HG03066 (cell line): Measurements from ENCODE around the gene FHIT.

Experiments used
- ATAC-seq: cut with Tn5 transposase; IDR thresholded peaks from one replicate; pipeline ENCODE4 v1.9.1; 2021; ENCODE audit warnings: low read depth; ENCODE audit not compliant: unreplicated experiment

Gene FHIT

DNA sequence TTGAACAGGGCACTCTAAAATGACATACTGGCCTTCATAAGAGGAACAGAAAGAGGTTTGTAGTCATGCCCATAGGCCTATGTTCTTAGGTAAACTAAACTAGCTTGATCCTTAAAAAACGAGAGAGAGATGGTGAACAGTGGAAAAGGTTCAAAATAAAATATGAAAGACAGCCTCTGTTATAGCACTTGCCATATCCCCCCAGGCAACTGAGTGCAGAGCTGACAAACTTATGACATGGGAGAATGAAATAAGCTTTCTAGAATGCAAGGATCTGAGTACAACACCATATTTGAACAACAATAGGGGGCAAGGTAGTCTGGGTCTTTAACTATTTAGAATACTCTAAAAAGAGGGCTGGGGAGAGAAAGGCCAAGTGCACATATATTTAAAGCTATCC, 1500.9 kb downstream of the FHIT start:
- no peak for ATAC-seq

DNA sequence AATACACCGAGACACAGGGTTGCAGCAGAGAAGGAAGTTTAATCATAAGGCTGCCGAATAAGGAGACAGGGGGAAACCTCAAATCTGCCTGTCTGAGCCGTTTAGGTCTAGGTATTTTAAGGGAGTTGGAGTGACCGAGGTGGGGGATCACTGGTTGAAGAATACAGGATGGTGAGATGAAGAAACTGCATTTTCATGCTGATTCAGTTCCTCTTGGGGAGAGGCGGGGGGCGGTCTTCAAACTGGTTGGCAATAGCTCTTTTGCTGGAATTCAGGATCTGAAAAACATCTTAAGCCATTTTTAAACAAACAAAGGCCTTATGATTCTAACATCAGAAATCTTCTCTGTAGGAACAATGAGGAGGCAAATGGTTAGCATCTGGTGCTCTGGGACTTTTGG, 1502.0 kb downstream of the FHIT start:
- ATAC-seq = no peak

GRCh38 chr3:59746585-59746984, 1504.7 kb downstream of the FHIT start:
- ATAC-seq = no peak

DNA sequence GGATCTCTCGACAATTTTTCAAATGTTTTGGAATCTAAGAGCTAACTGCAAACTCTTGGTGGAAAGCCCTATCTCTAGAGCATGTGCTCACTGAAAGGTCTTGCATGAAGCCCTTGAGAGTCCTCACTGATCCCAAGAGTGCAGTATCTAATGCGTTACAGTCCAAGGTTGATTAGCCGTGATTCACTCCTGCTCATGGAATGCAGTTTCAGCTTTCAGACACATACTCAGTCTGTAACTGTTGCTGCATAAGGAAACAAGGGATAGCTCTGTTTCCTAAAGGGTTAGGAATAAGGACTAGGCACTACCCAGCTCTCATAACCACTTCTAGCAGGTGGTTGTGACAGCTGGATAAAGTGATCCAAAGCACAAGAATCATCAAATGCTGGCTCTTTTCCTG, 1514.0 kb downstream of the FHIT start:
- ATAC-seq = no peak

DNA sequence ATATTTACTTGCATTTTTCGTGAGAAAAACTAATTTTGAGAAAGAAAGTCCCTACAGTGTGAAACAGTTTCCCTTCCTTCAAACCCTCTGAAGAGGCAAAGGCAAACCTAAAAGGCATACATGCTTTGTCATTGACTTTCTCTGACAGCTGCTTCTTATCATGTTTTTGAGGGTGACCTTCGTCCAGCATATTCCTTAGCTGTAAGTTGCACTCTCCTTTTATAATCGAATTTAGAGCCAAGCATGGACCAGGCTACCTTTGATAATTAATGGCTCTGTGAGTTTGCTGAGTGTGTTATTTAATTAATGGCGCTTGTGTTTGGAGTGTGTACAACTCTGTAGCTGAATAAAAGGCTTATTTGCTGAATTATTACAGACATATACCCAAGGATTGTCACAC, 1517.2 kb downstream of the FHIT start:
- ATAC-seq = no peak

DNA sequence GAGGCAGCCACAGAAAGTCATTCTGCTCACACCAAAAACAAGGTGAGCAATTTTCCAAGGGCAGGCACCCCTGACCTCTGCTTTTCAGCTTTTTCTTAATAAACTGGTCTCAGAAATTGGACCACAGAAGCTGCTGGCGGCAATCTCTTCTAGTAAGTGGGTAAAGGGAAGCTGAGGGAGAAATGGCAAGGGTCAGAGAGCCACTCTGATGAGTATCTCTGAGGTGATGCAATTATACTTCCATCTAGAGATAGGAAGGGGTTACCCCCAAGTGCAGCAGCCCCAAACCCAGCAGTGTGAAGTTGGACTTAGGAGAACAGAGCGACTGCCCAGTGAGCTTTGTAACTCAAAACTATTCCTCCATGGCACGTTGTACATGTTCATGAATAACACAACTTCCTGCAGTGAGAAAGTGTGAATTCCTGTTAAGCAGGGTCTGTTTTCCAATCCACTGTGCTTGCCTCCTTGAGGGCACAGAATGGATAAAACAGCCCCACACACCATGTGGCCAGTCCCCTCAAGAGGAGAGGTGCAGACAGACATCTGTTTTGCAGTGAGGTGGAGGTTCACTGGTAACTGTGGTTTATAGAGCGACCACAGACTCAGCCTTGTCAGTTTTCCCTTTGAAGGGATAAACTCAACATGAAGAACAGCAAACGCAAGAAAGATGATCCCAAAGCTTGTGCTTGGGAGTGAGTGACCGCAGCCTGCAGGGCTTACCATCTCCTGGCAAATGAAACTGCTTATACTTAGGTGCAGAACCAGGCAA, 1518.0 kb downstream of the FHIT start:
- ATAC-seq = no peak

DNA sequence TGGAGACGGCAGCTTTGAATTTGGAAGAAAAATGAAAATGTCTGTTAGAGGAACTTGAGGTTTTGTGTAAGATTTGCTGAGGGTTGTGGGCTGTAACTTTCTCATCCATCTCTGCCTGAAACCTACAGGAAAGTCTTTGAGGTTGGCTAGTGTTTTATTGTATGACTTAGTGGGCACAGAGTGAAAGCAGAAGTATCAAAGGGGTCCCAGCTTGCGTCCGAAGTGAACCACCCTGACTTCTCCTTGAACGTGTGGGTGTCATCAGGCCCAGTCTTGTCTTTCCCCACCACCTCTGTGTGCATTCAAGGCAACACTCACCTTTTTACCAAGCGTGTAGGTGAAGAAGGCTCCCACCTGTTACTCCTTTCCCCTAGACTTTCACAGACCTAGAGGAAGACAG, 1519.3 kb downstream of the FHIT start:
- ATAC-seq = peak; percentile 53

GRCh38 chr3:59730591-59730990, 1520.7 kb downstream of the FHIT start:
- ATAC-seq = no peak

GRCh38 chr3:59728587-59728908, 1522.7 kb downstream of the FHIT start:
- ATAC-seq = no peak

- ATAC-seq = no peak
These were observed 1523.2 kb downstream of the FHIT start for GRCh38 chr3:59727902-59728586.

GRCh38 chr3:59726279-59726678, 1525.0 kb downstream of the FHIT start:
- no peak for ATAC-seq

GRCh38 chr3:59717679-59718205, 1533.5 kb downstream of the FHIT start:
- no peak for ATAC-seq

DNA sequence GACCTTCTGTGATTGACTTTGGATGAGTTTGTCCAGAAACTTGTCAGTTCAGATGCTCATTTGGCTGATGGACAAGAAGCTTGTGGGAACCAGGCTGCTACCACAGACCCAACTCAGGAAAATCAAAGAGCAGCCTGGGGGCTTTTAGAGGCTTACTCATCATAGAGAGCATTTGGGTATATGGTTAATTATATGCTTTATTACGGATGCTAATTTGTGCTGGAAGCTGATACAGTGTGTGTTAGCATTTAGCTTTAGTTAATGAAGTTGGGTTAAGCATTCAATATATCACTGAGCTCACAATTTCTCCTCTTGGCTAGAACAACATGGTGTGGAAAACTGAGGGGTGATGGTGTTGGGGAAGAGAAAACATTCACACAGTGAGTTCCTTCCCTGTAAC, 1537.2 kb downstream of the FHIT start:
- ATAC-seq = no peak

DNA sequence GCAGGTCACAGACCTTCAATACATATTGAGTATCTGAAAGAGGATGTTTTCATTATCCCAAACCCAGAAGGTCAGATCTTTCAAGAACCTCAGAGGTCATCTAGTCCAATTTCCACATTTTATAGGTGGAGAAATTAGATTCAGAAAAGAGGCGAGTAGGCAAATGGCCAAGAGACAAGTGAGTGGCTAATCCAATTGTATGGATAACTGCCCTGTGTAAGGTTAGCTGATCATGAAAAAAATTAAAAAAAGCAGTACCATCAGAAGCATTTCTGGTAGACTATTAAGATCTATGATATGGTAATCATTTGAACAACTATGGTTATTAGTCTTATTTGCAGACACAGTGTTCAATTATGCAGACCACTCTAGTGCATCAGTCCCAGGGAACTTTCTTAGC, 1540.7 kb downstream of the FHIT start:
- no peak for ATAC-seq

- no peak for ATAC-seq
These were observed 1541.3 kb downstream of the FHIT start for GRCh38 chr3:59709702-59710553.

DNA sequence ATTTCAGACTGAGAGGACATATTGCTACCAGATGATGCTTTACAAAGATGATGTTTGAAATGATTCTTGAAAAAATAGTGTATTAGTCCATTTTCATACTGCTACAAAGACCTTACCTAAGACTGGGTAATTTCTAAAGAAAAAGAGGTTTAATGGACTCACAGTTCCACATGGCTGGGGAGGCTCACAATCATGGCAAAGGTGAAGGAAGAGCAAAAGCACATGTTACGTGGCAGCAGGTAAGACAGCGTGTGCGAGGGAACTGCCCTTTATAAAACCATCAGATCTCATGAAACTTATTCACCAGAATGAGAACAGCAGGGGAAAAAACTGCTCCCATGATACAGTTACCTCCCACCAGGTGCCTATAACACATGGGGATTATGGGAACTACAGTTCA, 1543.0 kb downstream of the FHIT start:
- no peak for ATAC-seq

DNA sequence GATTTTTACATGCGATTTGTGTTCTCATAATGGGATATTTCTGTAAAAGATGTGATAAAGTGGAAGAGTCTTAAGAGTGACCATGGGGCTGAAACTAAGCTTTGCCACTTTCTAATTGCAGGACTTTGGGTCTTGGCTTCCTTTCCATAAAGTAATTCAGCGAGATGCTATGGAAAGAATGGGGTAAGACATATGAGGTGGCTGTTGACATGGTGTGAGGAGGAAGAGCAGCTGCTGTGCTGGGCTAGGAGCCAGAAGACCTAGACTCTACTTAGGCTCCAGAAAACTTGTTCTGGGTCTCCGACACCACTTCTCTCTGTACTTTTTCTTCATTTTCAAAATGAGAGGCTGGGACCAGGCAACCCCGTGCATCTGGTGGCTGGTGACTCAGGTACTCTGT, 1547.0 kb downstream of the FHIT start:
- ATAC-seq = no peak

DNA sequence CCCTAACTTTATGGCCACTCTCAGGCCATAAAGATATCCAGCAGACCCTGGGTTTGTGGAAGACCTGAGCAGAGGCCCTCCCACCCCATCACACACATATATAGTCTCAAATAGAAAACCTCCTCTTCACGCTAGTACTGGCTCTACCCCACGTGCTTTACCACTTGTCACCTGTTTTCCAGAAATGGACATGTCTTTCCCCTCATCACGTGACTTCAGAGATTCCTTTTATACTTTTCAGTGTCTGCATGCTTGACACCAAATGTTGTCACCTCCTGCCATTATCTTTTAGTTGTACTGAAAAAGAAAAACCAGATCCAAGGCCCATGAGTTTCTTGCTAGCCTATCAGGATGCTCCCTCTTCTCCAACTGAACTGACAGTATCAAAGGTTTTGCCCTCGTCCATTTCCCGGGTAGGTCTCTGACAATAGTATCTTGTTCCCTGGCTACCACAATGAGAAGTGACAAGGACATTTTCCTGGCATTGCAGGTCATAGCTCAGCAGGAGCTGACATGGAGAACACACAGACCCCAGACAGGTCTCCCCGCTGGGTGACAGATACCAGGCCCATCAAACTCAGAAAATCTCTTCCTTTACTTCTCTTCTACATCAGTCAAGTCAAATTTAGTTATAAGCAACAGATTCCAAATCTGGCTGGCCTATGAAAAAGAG, 1551.5 kb downstream of the FHIT start:
- no peak for ATAC-seq
